ENCODE results near the gene SIGLECL1.

The SIGLECL1 gene

DNA sequence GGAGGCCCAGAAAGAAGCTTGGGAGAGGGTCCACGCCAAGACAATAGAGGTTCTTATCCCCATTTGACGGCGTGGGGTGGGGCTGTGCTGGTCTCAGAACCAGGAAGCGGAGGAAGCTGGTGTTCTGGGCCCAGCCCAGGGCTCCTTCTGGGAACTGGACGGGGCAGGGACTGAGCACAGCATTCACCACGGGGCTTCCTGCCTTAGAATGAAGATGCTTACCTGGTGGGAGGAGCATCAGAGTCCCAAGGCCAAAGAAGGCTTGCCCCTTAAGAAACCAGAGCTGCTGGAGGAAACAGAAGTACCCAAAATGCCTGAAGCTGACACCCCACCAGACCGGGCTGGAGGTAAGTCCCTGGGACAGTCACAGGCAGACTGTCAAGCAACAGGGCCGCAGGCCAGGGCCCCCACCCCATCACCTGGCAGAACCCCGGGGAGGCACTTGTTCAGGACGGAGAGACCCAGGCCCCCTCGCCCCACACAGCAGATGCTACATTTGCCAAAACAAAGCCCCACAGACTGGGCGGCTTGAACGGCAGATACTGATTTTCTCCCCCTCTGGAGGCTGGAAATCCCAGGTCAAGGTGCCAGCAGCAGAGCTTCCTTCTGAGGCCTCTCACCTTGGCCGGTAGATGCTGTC is 42.8 kb downstream of the SIGLECL1 start:
- in situ Hi-C loops (cut with HindIII; ENCODE audit: low pct_ligation_motif_present, low pct_unique_long_range_greater_than_20kb, low sequenced_read_pairs) = no loop called here
- no peak for DNase-seq

GRCh38 chr19:51294211-51294976 is 43.5 kb downstream of the SIGLECL1 start:
- DNase-seq = no peak
- in situ Hi-C loops (cut with HindIII; ENCODE audit: low pct_ligation_motif_present, low pct_unique_long_range_greater_than_20kb, low sequenced_read_pairs) = no loop called here

- DNase-seq = no peak
- in situ Hi-C loops (cut with HindIII; ENCODE audit: low pct_ligation_motif_present, low pct_unique_long_range_greater_than_20kb, low sequenced_read_pairs) = no loop called here
These were observed 44.1 kb downstream of the SIGLECL1 start for GRCh38 chr19:51294977-51295375.

DNA sequence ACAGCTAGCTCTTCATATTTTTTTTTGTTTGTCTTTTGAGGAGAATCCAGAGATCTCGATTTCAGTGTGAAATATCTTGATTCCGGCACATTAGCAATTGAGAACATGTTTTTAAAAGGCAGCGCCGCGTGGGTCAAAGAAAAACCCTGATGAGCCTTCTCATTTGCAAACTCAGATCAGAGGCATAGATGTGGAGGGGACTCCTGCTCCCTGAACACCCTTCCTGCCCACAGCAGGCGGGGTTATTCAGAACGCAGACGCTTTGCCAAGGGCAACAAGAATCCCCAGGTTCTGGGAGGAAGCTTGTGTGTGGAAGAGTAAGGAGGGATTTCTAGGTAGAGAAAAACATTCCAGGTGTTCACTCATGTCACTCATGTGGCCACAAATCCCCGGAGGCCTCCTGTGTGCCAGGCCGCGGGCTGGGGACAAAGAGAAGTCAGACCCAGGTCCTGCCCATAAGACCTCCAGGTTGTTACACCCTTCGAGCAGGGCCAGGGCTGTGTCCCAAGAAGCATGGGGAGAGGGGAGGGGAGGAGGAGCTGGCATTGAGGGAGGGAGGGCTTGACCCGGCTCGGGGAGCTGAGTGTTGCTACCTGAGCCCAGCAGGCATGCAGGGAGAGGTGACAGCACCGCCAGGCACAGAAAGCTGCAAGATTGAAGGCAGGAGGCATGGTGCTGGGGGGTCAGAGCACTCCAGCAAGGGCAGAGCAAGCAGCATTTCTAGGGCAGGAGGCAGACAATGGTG is 44.7 kb downstream of the SIGLECL1 start:
- in situ Hi-C loops (cut with HindIII; ENCODE audit: low pct_ligation_motif_present, low pct_unique_long_range_greater_than_20kb, low sequenced_read_pairs) = no loop called here
- no peak for DNase-seq

DNA sequence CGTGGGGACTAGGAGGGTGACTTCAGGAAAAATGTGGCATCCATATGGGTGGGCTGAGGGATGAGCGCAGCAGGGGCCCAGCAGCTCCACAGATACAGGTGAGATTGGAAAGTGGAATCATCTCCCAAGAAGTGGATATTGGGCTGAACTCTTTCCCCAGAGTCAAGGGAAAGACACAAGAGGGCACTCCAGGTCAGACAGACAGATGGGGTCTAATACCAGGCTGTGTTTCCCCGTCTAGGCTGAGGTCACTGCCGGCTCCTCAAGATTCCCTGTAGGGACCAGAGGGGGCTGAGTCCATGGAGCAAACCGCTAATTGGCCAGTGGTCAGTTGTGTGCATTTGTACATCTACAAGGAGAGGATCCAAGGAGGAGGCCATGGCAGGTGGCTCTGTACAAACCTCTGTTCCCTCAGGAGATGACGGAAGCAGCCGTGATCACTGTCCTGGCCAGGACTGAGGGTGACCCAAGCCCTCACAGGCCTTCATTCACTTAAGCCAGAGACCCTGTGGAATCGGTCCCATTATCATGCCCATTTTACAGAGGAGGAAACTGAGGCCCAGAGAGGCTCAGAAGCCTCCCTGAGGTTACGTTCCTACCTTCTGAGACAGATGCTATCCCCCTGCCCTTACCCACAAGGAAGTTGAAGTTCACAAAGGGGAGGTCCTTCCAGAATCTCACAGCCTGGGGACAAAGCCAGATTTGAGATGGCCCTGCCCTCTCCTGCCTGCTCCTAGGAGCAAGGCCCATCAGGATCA is 45.6 kb downstream of the SIGLECL1 start:
- in situ Hi-C loops (cut with HindIII; ENCODE audit: low pct_ligation_motif_present, low pct_unique_long_range_greater_than_20kb, low sequenced_read_pairs) = no loop called here
- no peak for DNase-seq

GRCh38 chr19:51297406-51297805 is 46.5 kb downstream of the SIGLECL1 start:
- in situ Hi-C loops (cut with HindIII; ENCODE audit: low pct_ligation_motif_present, low pct_unique_long_range_greater_than_20kb, low sequenced_read_pairs) = no loop called here

DNA sequence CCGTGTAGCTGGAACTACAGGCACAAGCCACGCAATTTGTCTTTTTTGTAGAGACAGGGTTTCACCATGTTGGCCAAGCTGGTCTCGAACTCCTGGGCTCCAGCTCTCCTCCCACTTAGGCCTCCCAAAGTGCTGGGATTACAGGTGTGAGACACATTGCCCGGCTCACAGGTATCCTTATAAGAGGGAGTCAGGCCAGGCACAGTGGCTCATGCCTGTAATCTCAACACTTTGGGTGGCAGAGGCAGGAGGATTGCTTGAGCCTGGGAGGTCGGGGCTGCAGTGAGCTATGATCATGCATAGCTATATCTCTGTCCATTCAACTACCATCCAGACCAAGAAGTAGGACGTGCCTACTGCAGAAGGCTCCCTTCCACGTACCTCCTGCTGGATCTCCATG is 50.4 kb downstream of the SIGLECL1 start:
- DNase-seq = no peak
- in situ Hi-C loops (cut with HindIII; ENCODE audit: low pct_ligation_motif_present, low pct_unique_long_range_greater_than_20kb, low sequenced_read_pairs) = no loop called here

More at GRCh38 chr19:51297406-51297805, 46.5 kb downstream of the SIGLECL1 start:
- DNase-seq = no peak

GRCh38 chr19:51305479-51305878 is 54.6 kb downstream of the SIGLECL1 start:
- no peak for DNase-seq
- in situ Hi-C loops (cut with HindIII; ENCODE audit: low pct_ligation_motif_present, low pct_unique_long_range_greater_than_20kb, low sequenced_read_pairs) = no loop called here

GRCh38 chr19:51311351-51312257 is 60.7 kb downstream of the SIGLECL1 start, which contains the start of gene IGLON5:
TSS of gene IGLON5 (plus strand) at chr19:51311644. CDS start at chr19:51311848, 204 bp downstream.
- DNase-seq = no peak
- in situ Hi-C loops (cut with HindIII; ENCODE audit: low pct_ligation_motif_present, low pct_unique_long_range_greater_than_20kb, low sequenced_read_pairs) = no loop called here

DNA sequence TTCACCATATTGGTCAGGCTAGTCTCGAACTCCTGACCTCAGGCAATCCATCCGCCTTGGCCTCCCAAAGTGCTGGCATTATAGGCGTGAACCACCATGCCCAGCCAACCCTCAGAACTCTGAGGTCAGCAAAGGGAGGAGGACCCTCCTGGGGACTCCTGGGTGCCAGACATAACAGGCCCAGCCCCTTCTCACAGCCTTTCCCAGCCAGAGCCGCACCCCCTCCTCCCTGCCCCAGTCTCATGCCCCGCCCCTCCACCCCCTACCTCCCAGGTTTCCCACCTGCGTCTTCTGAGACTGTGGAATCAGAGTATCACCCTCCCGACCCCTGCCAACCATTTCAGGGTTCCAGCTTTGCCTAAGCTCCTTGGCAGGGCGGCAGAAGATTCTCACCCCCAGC is 65.8 kb downstream of the SIGLECL1 start:
- DNase-seq = no peak
- in situ Hi-C loops (cut with HindIII; ENCODE audit: low pct_ligation_motif_present, low pct_unique_long_range_greater_than_20kb, low sequenced_read_pairs) = no loop called here

GRCh38 chr19:51317376-51317775 is 66.5 kb downstream of the SIGLECL1 start:
- in situ Hi-C loops (cut with HindIII; ENCODE audit: low pct_ligation_motif_present, low pct_unique_long_range_greater_than_20kb, low sequenced_read_pairs) = no loop called here
- DNase-seq = no peak

GRCh38 chr19:51317968-51318367 is 67.1 kb downstream of the SIGLECL1 start:
- no peak for DNase-seq
- in situ Hi-C loops (cut with HindIII; ENCODE audit: low pct_ligation_motif_present, low pct_unique_long_range_greater_than_20kb, low sequenced_read_pairs) = no loop called here

Measured in ACHN (cell line).